Measurements from ENCODE around the gene KMT2D. TPM values are rescaled to one million over a fixed set of nuclear protein-coding genes. Genes with fewer than 3 reads are reported as not detected.

The KMT2D gene
- total RNA-seq, 1 experiment from 2014 or later = 41.9 TPM

- intact Hi-C loops (cut with micrococcal nuclease) = loop anchor here (2.0 kb wide), 1 partner anchor 14 kb away; no protein-coding TSS in a partner anchor
- no peaks in the 10 kb centered on the region for H3K9me3 ChIP-seq (ENCODE audit: low read length)
- no peaks in the 10 kb centered on the region for H3F3A ChIP-seq (ENCODE audit: low read length, unreplicated experiment)
- H3K79me2 ChIP-seq (ENCODE audit: low read length) = no peaks in the 10 kb centered on the region
- H3K4me2 ChIP-seq (ENCODE audit: low read length) = peak within 1 kb of the TSS; percentile 82
- peaks cover 22% of the 10 kb centered on the region for H3K4me1 ChIP-seq (ENCODE audit: insufficient read depth, low read length)
- no peaks in the 10 kb centered on the region for H4K20me1 ChIP-seq (ENCODE audit: low read length)
- ChIA-PET POLR2A (ENCODE audit: unreplicated experiment) (interaction anchor here (0.7 kb wide), 1 partner anchor 36 kb away, joined by 4 read pairs; the partner anchor contains the start of gene TUBA1B), CTCF (interaction anchor here (0.5 to 2.7 kb wide), 4 partner anchors 27 to 1647 kb away, joined by 3 to 10 read pairs (median 4); no protein-coding TSS in a partner anchor)
- H3K27ac ChIP-seq (ENCODE audit: low read length) = no peak within 1 kb of the TSS
- H3K9me2 ChIP-seq (replicated peaks; ENCODE audit: low read length) = no peaks in the 10 kb centered on the region
- no peak within 1 kb of the TSS for H3K9ac ChIP-seq (ENCODE audit: low read length)
- peak; percentile 25 for ATAC-seq
- peak; percentile 18 for DNase-seq
- peak within 1 kb of the TSS; percentile 54 for H3K4me3 ChIP-seq (ENCODE audit: low read length)
- BruUV-seq (replicated peaks) = no TSS peak
- no peaks in the 10 kb centered on the region for H3K36me3 ChIP-seq (ENCODE audit: low read depth, low read length)
- TF ChIP-seq EZH2 (IDR thresholded peaks at IDR 0.05; ENCODE audit: low read length, unreplicated experiment) = peak; percentile 62
- TF ChIP-seq EZH2phosphoT487 (IDR thresholded peaks at IDR 0.05; ENCODE audit: borderline replicate concordance, low read length) = no peak
- H3K27me3 ChIP-seq (ENCODE audit: low read length) = peaks cover 38% of the 10 kb centered on the region
- H2AFZ ChIP-seq (ENCODE audit: low read length) = peak within 1 kb of the TSS; percentile 29
Measured at GRCh38 chr12:49094160-49094974, 33.8 kb upstream of the KMT2D start, which contains the start of gene DHH. Gene DHH, minus strand, starts transcription at chr12:49094801. Its CDS starts 289 bp downstream, at chr12:49094512.

GRCh38 chr12:49093792-49094159 is 33.2 kb upstream of the KMT2D start:
- Histone ChIP-seq H3K9me2 (replicated peaks; ENCODE audit: low read length) (no peaks in the 10 kb centered on the region), H3K4me2 (ENCODE audit: low read length) (peak overlapping the region; percentile 82), H4K20me1 (ENCODE audit: low read length) (no peaks in the 10 kb centered on the region), H3K9me3 (ENCODE audit: low read length) (no peaks in the 10 kb centered on the region), H3K4me1 (ENCODE audit: insufficient read depth, low read length) (peaks cover 23% of the 10 kb centered on the region), H3K27me3 (ENCODE audit: low read length) (peaks cover 38% of the 10 kb centered on the region), H3K79me2 (ENCODE audit: low read length) (no peaks in the 10 kb centered on the region), H3F3A (ENCODE audit: low read length, unreplicated experiment) (no peaks in the 10 kb centered on the region), H2AFZ (ENCODE audit: low read length) (peak overlapping the region; percentile 29), H3K36me3 (ENCODE audit: low read depth, low read length) (no peaks in the 10 kb centered on the region), H3K27ac (ENCODE audit: low read length) (no peak overlapping the region), H3K4me3 (ENCODE audit: low read length) (peak overlapping the region; percentile 54), H3K9ac (ENCODE audit: low read length) (no peak overlapping the region)
- intact Hi-C loops (cut with micrococcal nuclease) = loop anchor here (2.0 kb wide), 1 partner anchor 15 kb away; no protein-coding TSS in a partner anchor
- POLR2A ChIA-PET (ENCODE audit: unreplicated experiment) = no interaction called here
- BruUV-seq (replicated peaks) = no TSS peak
- no peak for ATAC-seq
- no peak for TF ChIP-seq EZH2 (IDR thresholded peaks at IDR 0.05; ENCODE audit: low read length, unreplicated experiment)
- no peak for TF ChIP-seq EZH2phosphoT487 (IDR thresholded peaks at IDR 0.05; ENCODE audit: borderline replicate concordance, low read length)
- TF ChIP-seq CTCF (conservative IDR thresholded peaks at IDR 0.05; ENCODE audit: low read depth, low read length) = no peak
- DNase-seq = no peak
- CTCF ChIA-PET = interaction anchor here (0.7 to 2.7 kb wide), 3 partner anchors 27 to 182 kb away, joined by 3 to 10 read pairs (median 4); no protein-coding TSS in a partner anchor

GRCh38 chr12:49092816-49093406 is 32.3 kb upstream of the KMT2D start:
- peak overlapping the region; percentile 54; the same call in 1 of the 2 replicates for H2AFZ ChIP-seq (ENCODE audit: low read length)
- ChIA-PET POLR2A (ENCODE audit: unreplicated experiment) (no interaction called here), CTCF (interaction anchor here (0.6 to 2.7 kb wide), 6 partner anchors 13 to 29 kb away, joined by 3 to 10 read pairs (median 4); partner anchors contain the start of gene RHEBL1)
- no peak overlapping the region for H3K27ac ChIP-seq (ENCODE audit: low read length)
- peak overlapping the region; percentile 59 for H3K4me2 ChIP-seq (ENCODE audit: low read length)
- no peaks in the 10 kb centered on the region for H3K9me2 ChIP-seq (replicated peaks; ENCODE audit: low read length)
- H4K20me1 ChIP-seq (ENCODE audit: low read length) = no peaks in the 10 kb centered on the region
- peak overlapping the region; percentile 43 for H3K4me3 ChIP-seq (ENCODE audit: low read length)
- H3K9ac ChIP-seq (ENCODE audit: low read length) = no peak overlapping the region
- DNase-seq = no peak
- intact Hi-C loops (cut with micrococcal nuclease) = loop anchor here (1.0 kb wide), 1 partner anchor 29 kb away; no protein-coding TSS in a partner anchor
- H3K36me3 ChIP-seq (ENCODE audit: low read depth, low read length) = no peaks in the 10 kb centered on the region
- TF ChIP-seq EZH2 (IDR thresholded peaks at IDR 0.05; ENCODE audit: low read length, unreplicated experiment) = no peak
- no peak for TF ChIP-seq CTCF (conservative IDR thresholded peaks at IDR 0.05; ENCODE audit: low read depth, low read length)
- TF ChIP-seq EZH2phosphoT487 (IDR thresholded peaks at IDR 0.05; ENCODE audit: borderline replicate concordance, low read length) = no peak
- H3K9me3 ChIP-seq (ENCODE audit: low read length) = no peaks in the 10 kb centered on the region
- peaks cover 38% of the 10 kb centered on the region for H3K27me3 ChIP-seq (ENCODE audit: low read length)
- peaks cover 29% of the 10 kb centered on the region for H3K4me1 ChIP-seq (ENCODE audit: insufficient read depth, low read length)
- BruUV-seq (replicated peaks) = no TSS peak
- no peak for ATAC-seq
- no peaks in the 10 kb centered on the region for H3F3A ChIP-seq (ENCODE audit: low read length, unreplicated experiment)
- H3K79me2 ChIP-seq (ENCODE audit: low read length) = no peaks in the 10 kb centered on the region
